Neuronal stem cell (in vitro differentiated cells): Measurements from ENCODE around the gene DHRS11.
A peak's percentile ranks its signal among the peaks of the same experiment; 100 is the strongest.

Source experiments
- DNase-seq: peaks from one replicate; pipeline ENCODE4 v3.0.0-alpha.2; 2013; ENCODE audit warnings: low spot score
- H2AFZ ChIP-seq: one replicate; pipeline ENCODE4 v1.6.1; 2013; ENCODE audit warnings: mild to moderate bottlenecking, low read length, inconsistent platforms
- H2AK5ac ChIP-seq: 2 replicates; pipeline ENCODE4 v1.6.1; 2013; ENCODE audit warnings: low read depth, mild to moderate bottlenecking, inconsistent platforms, low read length, moderate library complexity, mixed read lengths
- H2BK120ac ChIP-seq: 2 replicates; pipeline ENCODE4 v1.6.1; 2013; ENCODE audit warnings: low read depth, mild to moderate bottlenecking, inconsistent platforms, low read length, moderate library complexity, mixed read lengths
- H2BK12ac ChIP-seq: one replicate; pipeline ENCODE4 v1.6.1; 2013; ENCODE audit warnings: low read length, inconsistent platforms
- H2BK15ac ChIP-seq: 2 replicates; pipeline ENCODE4 v1.6.1; 2013; ENCODE audit warnings: mild to moderate bottlenecking, low read length, inconsistent platforms, mixed read lengths
- H2BK5ac ChIP-seq: one replicate; pipeline ENCODE4 v1.6.1; 2013; ENCODE audit warnings: inconsistent platforms, mild to moderate bottlenecking, low read length, moderate library complexity
- H3K14ac ChIP-seq: one replicate; pipeline ENCODE4 v1.6.1; 2013; ENCODE audit warnings: low read length, inconsistent platforms
- H3K18ac ChIP-seq: 2 replicates; pipeline ENCODE4 v1.6.1; 2013; ENCODE audit warnings: low read length, inconsistent platforms
- H3K23ac ChIP-seq: 2 replicates; pipeline ENCODE4 v1.6.1; 2013; ENCODE audit warnings: low read depth, mild to moderate bottlenecking, mixed read lengths, low read length, inconsistent platforms; ENCODE audit not compliant: poor library complexity
- H3K27ac ChIP-seq: replicated peaks from 3 replicates; pipeline ENCODE4 v1.5.1; 2013; ENCODE audit warnings: low read length, inconsistent platforms
- H3K27me3 ChIP-seq, 3 experiments: 2 replicates each; pipeline ENCODE4 v1.6.1; 2013; ENCODE audit warnings: low read length in 3 of 3, mild to moderate bottlenecking in 2 of 3, inconsistent platforms in 1 of 3, low read depth in 1 of 3, mixed read lengths in 1 of 3, moderate library complexity in 1 of 3; ENCODE audit not compliant: control insufficient read depth in 3 of 3, insufficient read depth in 3 of 3
- H3K36me3 ChIP-seq, 2 donors: replicated peaks in 1 of 2; 2 replicates each; pipeline ENCODE4 v1.6.1; 2013; ENCODE audit warnings: low read length in 2 of 2; ENCODE audit not compliant: control insufficient read depth in 2 of 2, insufficient read depth in 2 of 2
- H3K4ac ChIP-seq: 2 replicates; pipeline ENCODE4 v1.6.1; 2013; ENCODE audit warnings: inconsistent platforms, mild to moderate bottlenecking, low read length, moderate library complexity
- H3K4me1 ChIP-seq, 2 donors: 1 replicate in 1 of 2; 2 replicates in 1 of 2; pipeline ENCODE4 v1.6.1; 2013; ENCODE audit warnings: low read length in 2 of 2, low read depth in 1 of 2; ENCODE audit not compliant: control insufficient read depth in 2 of 2, insufficient read depth in 1 of 2
- H3K4me2 ChIP-seq: one replicate; pipeline ENCODE4 v1.6.1; 2013; ENCODE audit warnings: mild to moderate bottlenecking, low read length, inconsistent platforms; ENCODE audit not compliant: insufficient read depth, poor library complexity, severe bottlenecking
- H3K4me3 ChIP-seq, 2 donors: 2 replicates each; pipeline ENCODE4 v1.5.1; 2013; ENCODE audit warnings: low read length in 2 of 2, mild to moderate bottlenecking in 2 of 2, inconsistent platforms in 1 of 2, moderate library complexity in 1 of 2
- H3K79me1 ChIP-seq: one replicate; pipeline ENCODE4 v1.6.1; 2013; ENCODE audit warnings: low read depth, mild to moderate bottlenecking, inconsistent platforms, low read length, moderate library complexity
- H3K9ac ChIP-seq: one replicate; pipeline ENCODE4 v1.6.1; 2013; ENCODE audit warnings: mild to moderate bottlenecking, low read depth, low read length, inconsistent platforms; ENCODE audit not compliant: poor library complexity
- H3K9me3 ChIP-seq, 2 donors: replicated peaks in 1 of 2; 2 replicates each; pipeline versions ENCODE3 to v1.6.1; 2013; ENCODE audit warnings: low read length in 2 of 2, mild to moderate bottlenecking in 2 of 2, inconsistent platforms in 1 of 2, low read depth in 1 of 2, mixed read lengths in 1 of 2, moderate library complexity in 1 of 2; ENCODE audit not compliant: control insufficient read depth in 2 of 2, insufficient read depth in 1 of 2
- H4K8ac ChIP-seq: one replicate; pipeline ENCODE4 v1.6.1; 2013; ENCODE audit warnings: low read depth, mild to moderate bottlenecking, inconsistent platforms, low read length, moderate library complexity
- H4K91ac ChIP-seq: one replicate; pipeline ENCODE4 v1.6.1; 2013; ENCODE audit warnings: low read length, low read depth, mild to moderate bottlenecking, inconsistent platforms; ENCODE audit not compliant: poor library complexity
- WGBS, 2 donors: extraction: QIAGEN DNeasy Blood & Tissue Kit; methylation state at CpG; one replicate each; pipeline ENCODE4 v1.1.7; 2013; ENCODE audit warnings: missing lambda C conversion rate in 2 of 2, mixed read lengths in 1 of 2; ENCODE audit not compliant: insufficient read length in 2 of 2, insufficient replicate concordance in 1 of 2; ENCODE audit errors: extremely low coverage in 2 of 2; 5-methylcytosine and 5-hydroxymethylcytosine counted together

The DHRS11 gene

GRCh38 chr17:36612323-36612722 is 20.6 kb downstream of the DHRS11 start:
- H3K4me3 ChIP-seq: peak overlapping the region in 1 of 2 donors; percentile 18
- WGBS, 2 donors: no CpG with 5 or more reads among the region's 3 CpGs
- no peak overlapping the region for H3K23ac ChIP-seq
- H4K91ac ChIP-seq: no peak overlapping the region
- H3K27ac ChIP-seq: no peak overlapping the region
- no peak overlapping the region for H2AK5ac ChIP-seq
- no peak overlapping the region for H2BK15ac ChIP-seq
- H3K36me3 ChIP-seq: no peaks in the 10 kb centered on the region
- H3K4me2 ChIP-seq: no peak overlapping the region
- H3K9ac ChIP-seq: no peak overlapping the region
- H3K9me3 ChIP-seq: no peaks in the 10 kb centered on the region
- H2BK12ac ChIP-seq: no peak overlapping the region
- H4K8ac ChIP-seq: no peak overlapping the region
- DNase-seq: no peak
- no peak overlapping the region for H2BK120ac ChIP-seq
- H3K4ac ChIP-seq: no peak overlapping the region
- no peak overlapping the region for H3K14ac ChIP-seq
- H3K27me3 ChIP-seq: peaks cover 0 to 1% (median 0%) of the 10 kb centered on the region in 3 experiments
- no peaks in the 10 kb centered on the region for H3K79me1 ChIP-seq
- H2AFZ ChIP-seq: no peak overlapping the region
- H3K4me1 ChIP-seq: peaks cover 0 to 2% of the 10 kb centered on the region in 2 donors
- no peak overlapping the region for H3K18ac ChIP-seq
- no peak overlapping the region for H2BK5ac ChIP-seq

DNA sequence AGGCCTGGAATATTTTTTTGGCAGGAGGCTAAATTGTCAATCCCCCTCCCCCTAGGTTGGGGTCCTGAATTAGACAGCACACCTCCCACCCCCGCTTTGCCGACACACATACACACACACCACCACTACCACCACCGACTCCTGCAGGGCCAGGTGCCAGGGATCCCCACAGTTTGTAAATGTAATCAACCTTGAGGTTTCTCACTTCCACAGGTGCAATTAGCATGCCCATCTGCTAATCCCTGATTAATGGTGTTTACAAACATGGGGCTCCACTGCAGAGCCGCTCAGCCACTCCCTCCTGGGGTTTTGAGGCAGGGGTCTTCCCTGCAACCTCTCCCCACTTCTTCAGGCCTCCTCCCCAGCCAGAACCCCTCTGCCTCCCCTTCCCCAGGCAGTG is 21.5 kb downstream of the DHRS11 start:
- no peak overlapping the region for H2BK12ac ChIP-seq
- H3K9me3 ChIP-seq: no peaks in the 10 kb centered on the region
- no peak overlapping the region for H3K27ac ChIP-seq
- no peak overlapping the region for H2BK5ac ChIP-seq
- H2AFZ ChIP-seq: no peak overlapping the region
- no peaks in the 10 kb centered on the region for H3K36me3 ChIP-seq
- no peak overlapping the region for H3K4ac ChIP-seq
- H3K14ac ChIP-seq: no peak overlapping the region
- H3K4me1 ChIP-seq: peaks cover 0 to 2% of the 10 kb centered on the region in 2 donors
- no peak overlapping the region for H3K18ac ChIP-seq
- no peak overlapping the region for H3K4me3 ChIP-seq
- no peak overlapping the region for H4K91ac ChIP-seq
- H3K27me3 ChIP-seq: peaks cover 0 to 1% (median 0%) of the 10 kb centered on the region in 3 experiments
- no peak for DNase-seq
- H2BK15ac ChIP-seq: no peak overlapping the region
- H3K9ac ChIP-seq: no peak overlapping the region
- H3K4me2 ChIP-seq: no peak overlapping the region
- H3K79me1 ChIP-seq: no peaks in the 10 kb centered on the region
- no peak overlapping the region for H2BK120ac ChIP-seq
- H2AK5ac ChIP-seq: no peak overlapping the region
- H4K8ac ChIP-seq: no peak overlapping the region
- peak overlapping the region; percentile 46 for H3K23ac ChIP-seq
- no CpG with 5 or more reads among the region's 4 CpGs for WGBS, 2 donors

- Histone ChIP-seq H3K4ac (no peak overlapping the region), H3K79me1 (no peaks in the 10 kb centered on the region), H3K9ac (no peak overlapping the region), H2AFZ (no peak overlapping the region), H3K27me3 (peaks cover 0 to 1% (median 0%) of the 10 kb centered on the region in 3 experiments), H2BK12ac (no peak overlapping the region), H3K14ac (no peak overlapping the region), H3K18ac (no peak overlapping the region), H4K91ac (no peak overlapping the region), H3K23ac (no peak overlapping the region), H3K4me2 (no peak overlapping the region), H3K9me3 (no peaks in the 10 kb centered on the region), H2BK120ac (no peak overlapping the region), H3K27ac (no peak overlapping the region), H4K8ac (no peak overlapping the region), H2BK5ac (no peak overlapping the region), H2AK5ac (no peak overlapping the region), H3K4me1 (peaks cover 0 to 2% of the 10 kb centered on the region in 2 donors), H3K4me3 (no peak overlapping the region), H3K36me3 (no peaks in the 10 kb centered on the region), H2BK15ac (no peak overlapping the region)
- DNase-seq: no peak
- WGBS, 2 donors: no CpG with 5 or more reads among the region's 7 CpGs
Measured at GRCh38 chr17:36614081-36614480, 22.4 kb downstream of the DHRS11 start.

DNA sequence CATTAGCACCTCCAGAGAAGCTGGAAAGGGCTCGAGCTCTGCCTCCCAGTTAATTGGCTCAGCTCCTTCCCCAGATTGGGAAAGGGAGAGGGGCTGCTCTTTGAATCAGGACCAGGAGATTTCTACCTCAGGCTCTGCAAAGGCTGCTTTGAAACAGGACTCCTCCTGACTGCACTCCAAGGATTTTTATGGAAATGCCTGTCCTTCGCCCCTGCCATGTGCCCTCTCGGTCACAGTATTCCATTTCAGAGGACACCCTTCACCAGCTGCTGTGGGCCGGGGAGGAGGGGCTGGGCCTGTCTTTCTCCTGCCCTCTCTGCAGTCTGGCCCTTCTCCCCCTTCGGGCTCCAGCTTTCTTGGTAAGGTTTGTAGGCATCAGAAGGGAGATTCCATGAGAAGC is 23.3 kb downstream of the DHRS11 start:
- no peak overlapping the region for H2BK5ac ChIP-seq
- no peak overlapping the region for H3K14ac ChIP-seq
- H3K23ac ChIP-seq: no peak overlapping the region
- H3K36me3 ChIP-seq: no peaks in the 10 kb centered on the region
- no peak overlapping the region for H2BK12ac ChIP-seq
- H3K27me3 ChIP-seq: peaks cover 0 to 1% (median 0%) of the 10 kb centered on the region in 3 experiments
- H3K27ac ChIP-seq: no peak overlapping the region
- H3K4me2 ChIP-seq: no peak overlapping the region
- H3K4me1 ChIP-seq: peaks cover 0 to 2% of the 10 kb centered on the region in 2 donors
- H2BK120ac ChIP-seq: no peak overlapping the region
- DNase-seq: no peak
- no peak overlapping the region for H4K91ac ChIP-seq
- H2AFZ ChIP-seq: no peak overlapping the region
- no peak overlapping the region for H3K18ac ChIP-seq
- H3K4ac ChIP-seq: no peak overlapping the region
- H3K9ac ChIP-seq: no peak overlapping the region
- no peaks in the 10 kb centered on the region for H3K79me1 ChIP-seq
- H2BK15ac ChIP-seq: no peak overlapping the region
- H3K4me3 ChIP-seq: no peak overlapping the region
- no peaks in the 10 kb centered on the region for H3K9me3 ChIP-seq
- no peak overlapping the region for H4K8ac ChIP-seq
- no CpG with 5 or more reads among the region's 5 CpGs for WGBS, 2 donors
- no peak overlapping the region for H2AK5ac ChIP-seq
